GM21619 (cell line): ENCODE data around the gene SEC22A.

Experiments
- ATAC-seq: cut with Tn5 transposase; IDR thresholded peaks from one replicate; pipeline ENCODE4 v1.9.1; 2021; ENCODE audit not compliant: unreplicated experiment

SEC22A gene

GRCh38 chr3:123286308-123287023 is 84.7 kb downstream of the SEC22A start:
- ATAC-seq: peak; percentile 60

- no peak for ATAC-seq
Measured at GRCh38 chr3:123287051-123287961, 85.6 kb downstream of the SEC22A start.

DNA sequence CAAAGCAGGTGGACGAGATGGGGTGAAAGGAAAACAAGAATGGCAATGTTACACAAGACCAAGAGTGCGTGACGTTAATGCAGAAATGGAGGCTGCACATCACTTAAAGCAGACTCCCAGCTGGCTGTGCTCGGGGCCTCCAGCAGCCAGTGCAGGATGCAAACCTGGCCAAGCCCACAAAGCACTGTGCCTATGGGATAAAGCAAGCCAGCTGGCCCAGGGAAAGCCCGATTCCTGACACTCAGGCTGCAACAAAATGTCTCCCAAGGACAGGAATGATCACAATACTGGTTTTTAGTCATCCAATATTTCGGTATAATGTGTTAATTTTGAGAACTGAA is 86.2 kb downstream of the SEC22A start:
- no peak for ATAC-seq

DNA sequence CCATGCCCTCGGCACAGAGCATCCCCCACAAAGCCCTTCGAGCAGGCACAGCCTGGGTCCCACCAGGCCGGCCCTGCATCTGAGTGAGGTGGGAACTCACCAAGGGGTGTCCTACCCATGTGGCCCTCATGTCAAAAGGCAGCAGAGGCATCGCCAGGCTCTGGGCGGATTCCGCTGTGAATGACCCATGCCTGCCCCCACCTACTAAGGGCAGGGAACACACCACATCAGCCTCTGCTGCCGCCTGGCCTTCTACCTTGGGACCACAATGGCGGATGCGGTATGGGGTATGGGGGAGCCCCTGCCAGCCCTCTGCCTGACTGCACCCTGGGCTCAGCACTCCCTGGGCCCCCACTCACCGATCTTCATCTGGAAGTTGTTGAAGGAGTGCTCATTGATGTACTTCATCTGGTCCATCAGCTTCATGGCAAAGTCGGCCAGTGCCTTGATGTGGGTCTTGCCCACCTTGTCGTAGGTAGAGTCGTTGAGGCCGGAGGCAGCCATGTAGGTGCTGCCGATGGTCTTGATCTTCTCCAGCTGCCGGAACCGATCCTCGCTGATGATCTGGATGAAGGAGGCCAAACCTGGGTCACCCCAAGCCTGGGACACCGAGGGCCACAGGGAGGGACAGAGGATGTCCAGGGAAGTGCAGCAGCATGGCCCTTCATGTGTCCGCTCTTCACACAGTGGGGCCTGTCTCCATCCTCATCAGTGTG is 87.8 kb downstream of the SEC22A start:
- ATAC-seq: no peak

DNA sequence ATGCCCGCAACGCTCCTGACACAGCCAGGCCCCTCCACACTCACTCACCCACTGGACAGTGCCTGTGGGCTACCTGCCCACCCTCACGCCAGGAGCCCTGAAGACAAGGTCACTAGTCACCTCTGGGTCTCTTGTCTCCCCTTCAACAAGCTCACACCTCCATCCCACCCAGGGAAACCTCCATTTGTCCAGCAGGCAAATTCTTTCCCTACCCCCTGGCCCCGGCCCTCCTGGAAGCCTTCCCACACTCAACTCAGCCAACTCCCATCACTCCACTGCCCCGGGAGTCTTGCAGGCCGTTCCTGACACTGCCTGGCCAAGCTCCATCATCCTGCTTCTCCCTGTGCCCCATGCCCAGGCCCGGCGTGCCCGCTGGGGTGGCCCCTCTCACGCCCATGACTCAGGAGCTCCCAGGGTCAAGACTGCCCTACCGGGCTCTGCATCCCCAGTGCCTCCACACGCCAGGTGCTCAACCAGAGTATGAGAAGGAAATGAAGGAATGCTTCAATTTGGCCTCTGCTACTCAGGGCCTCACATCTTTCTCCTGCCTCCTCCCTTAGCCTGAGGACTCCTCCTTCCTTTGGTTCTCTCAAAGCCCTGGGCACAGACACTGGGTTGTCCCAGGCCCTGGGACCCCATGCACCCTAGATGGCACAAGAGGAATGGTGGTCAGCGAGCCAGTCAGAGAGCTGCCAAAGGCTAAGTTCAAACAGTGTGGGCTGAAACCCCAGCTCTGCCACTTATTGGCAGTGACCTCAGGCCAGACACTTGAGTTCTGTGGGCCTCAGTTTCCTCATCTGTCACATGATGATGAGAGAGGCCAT is 88.6 kb downstream of the SEC22A start:
- no peak for ATAC-seq

- no peak for ATAC-seq
Measured at GRCh38 chr3:123290962-123291361, 89.2 kb downstream of the SEC22A start.

- no peak for ATAC-seq
Measured at GRCh38 chr3:123291404-123291803, 89.7 kb downstream of the SEC22A start.

DNA sequence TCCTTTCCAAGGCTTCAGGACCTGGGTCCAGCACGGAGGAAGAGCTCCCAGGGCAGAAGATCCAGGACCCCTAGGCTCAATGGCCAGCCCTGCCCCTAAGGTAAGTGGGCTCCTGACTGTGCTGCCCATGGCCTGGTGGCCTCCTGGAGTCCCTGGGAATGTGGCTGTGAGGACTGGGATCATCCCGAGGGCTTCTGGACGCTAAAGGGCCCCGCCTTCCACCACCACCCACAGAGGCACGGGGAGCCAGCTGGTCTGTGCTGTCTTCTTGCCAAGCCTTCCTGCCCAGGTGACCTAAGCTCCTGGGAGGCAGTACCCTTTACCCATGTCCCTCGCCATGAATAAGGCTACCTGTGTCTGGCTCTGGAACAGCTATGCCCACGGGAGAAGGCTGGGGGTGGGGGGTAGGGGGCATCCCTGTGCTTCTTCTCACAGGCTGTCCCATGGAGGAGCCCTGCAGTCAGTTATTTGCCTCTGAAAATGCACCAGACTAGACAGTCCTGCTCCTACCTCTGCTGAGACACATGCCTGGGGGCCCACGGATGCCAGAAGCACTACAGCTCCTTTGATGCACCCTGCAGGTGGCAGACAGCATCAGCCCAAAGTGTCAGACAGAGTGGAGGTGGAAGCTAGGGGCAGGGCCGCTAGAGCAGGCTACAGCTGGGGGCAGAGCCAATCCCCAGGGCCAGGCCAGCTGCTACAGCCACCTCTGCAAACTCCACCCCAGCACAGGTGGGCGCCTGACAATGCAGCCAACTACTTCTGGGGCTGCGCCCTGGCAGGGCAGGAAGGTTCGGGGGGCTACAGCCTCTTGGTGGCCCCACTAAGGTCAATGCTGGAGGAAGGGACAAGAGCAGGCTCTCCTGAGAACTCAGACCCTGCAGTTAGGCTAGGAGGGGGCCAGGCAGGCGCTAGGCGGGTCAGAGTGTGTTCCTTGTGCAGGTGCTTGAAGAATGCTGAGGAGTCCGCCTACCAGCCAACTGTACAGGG is 90.9 kb downstream of the SEC22A start:
- ATAC-seq: no peak

GRCh38 chr3:123294296-123294938 is 92.7 kb downstream of the SEC22A start:
- ATAC-seq: no peak

- ATAC-seq: no peak
Measured at GRCh38 chr3:123295171-123295900, 93.6 kb downstream of the SEC22A start.

DNA sequence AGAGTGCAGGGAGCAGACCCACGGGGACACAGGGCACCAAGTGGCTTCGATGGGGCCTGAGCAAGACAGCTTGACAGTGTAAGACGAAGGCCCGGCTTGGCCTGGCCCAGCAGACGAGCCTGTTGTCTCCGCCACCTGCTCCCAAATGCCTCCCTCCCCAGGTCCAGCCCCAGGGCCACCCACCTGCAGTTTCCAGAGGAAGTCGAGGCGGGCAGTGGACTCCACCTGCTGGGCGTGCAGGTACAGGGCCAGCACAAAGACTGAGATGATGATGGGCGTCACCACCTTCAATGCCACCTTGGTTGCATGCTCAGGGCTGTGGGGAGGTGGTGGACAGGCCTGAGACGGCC is 94.1 kb downstream of the SEC22A start:
- ATAC-seq: no peak

DNA sequence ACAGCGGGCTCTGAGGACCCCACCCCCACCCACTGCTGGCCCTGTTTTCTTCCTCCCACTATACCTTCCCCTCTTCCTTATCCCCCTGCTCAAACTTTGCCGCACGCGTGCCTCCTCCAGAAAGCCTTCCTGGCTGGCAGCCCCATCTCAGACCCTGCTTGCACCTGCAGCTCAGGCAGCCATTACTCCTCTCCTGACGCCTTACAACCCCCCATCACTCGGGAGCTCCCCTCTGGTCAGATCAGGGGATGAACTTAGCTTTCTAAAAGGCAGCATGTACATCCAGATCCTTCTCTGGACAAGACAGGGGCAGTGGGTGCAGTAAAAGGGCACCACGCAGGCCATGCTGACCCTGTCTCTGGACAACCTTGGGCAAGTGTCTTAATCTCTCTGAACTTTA is 94.5 kb downstream of the SEC22A start:
- ATAC-seq: no peak

DNA sequence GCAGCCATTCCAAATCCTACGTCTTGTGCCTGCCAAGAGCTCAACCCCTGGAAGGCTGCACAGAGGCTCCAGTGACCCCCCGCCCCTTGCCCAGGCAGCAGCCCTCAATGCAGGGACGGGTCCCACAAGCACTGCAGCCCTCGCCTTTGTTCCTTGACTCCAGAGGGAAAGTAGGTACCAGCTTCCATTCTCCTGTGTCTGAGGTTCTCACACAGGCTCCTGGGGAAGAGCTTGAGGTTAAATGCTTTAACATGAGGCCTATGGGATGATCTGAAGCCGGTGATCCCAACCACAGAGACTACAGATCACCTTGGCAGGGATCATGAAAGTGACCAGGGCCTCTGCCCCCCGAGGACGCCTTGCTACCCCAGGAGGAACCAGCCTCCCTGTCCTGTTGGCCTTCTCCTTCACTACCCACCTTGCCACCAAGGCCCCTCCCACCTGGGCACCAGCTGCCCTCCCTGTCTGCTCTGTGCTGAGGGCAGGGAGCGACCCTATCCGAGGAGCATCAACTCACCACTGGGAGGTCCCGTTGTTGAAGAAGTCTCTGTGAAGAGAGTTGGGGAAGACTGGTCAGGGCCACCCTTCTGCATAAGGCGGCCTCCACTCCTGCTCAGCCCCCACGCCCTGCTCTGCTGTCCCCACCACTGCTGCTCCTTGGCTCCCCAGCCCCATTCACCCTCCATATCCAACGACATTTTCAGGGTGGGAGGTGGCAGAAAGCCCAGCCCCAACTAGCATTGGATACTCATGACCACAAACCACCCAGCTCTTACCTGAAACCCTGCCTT is 95.3 kb downstream of the SEC22A start:
- ATAC-seq: no peak

DNA sequence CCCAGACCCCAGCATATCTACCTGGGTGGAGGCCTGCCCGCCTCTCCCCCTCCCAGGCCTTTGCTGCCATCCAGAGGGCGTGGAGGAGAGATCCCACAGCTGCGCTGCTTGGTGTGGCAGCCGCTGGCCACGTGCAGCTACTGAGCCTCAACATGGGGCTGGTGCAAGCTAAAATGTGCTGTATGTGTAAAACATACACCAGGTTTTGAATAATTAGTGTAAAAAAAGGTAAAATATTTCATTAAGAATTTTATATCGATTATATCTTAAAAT is 95.8 kb downstream of the SEC22A start:
- ATAC-seq: no peak

DNA sequence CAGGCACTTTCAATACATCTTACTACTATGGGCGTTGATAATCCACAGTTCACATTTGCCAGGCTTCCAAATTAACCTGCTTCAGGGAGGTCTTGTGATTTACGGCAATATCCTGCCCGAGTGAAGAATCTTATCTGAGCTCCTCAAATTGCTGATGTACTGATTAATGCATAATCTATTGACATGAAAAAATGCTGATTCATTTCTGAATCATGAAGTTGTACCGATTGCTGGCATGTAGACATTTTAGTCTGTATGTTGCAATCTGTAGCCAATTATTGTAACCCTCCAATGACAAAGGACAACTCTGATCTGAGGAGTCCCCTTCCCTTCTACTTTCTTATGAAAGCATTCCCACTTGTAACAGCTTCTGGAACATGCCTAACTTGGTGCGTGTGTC is 97.2 kb downstream of the SEC22A start:
- ATAC-seq: no peak

DNA sequence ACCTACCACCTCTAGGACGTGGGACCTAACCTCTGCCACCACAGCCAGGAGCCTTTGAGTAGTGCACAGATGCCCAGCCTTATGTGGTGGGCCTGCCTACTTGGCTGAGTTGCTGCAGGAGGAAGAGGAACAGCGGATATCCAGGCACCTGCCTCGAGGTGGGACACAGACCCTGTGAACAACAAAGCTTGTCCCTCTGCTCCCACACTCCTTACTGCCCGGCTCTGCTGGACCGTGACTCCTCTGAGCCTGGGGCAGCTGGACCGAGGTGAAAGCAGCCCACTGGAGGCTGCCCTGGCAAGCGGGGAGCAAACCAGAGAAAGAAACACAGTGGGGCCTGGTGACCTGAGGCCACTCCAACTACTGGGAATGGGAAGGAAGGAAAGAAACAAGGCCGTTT is 97.8 kb downstream of the SEC22A start:
- ATAC-seq: no peak

DNA sequence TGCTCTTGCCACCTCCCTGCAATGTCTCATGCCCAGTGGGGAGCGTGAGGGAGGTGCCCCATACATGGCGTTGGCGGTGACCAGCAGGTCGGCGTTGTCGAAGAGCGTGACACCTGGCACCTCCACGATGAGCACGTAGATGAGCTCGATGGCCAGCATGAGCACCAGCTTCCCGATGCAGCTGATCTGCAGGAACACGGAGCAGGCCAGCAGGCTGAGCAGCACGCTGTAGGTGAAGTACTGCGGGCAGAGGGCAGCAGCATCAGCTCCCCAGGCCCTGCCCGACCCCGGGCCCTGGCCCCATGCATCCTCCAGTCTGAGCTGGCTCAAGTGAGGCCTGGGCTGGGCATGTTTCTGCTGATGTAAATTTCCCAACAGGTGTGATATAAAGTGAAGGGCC is 98.3 kb downstream of the SEC22A start:
- no peak for ATAC-seq

- ATAC-seq: no peak
Measured at GRCh38 chr3:123300583-123300982, 98.8 kb downstream of the SEC22A start.
